Nephron progenitor cell (in vitro differentiated cells): ENCODE measurements around the gene CHST12.
"Not testable (repeated sequence)": the region's sequence is repeated elsewhere in the genome, so short reads cannot be mapped to it uniquely, and the experiment has no call there.

Experiments used
- DNase-seq: peaks from one replicate; pipeline ENCODE4 v3.0.0; 2021
- H3K27ac Mint-ChIP-seq: 2 replicates; pipeline ENCODE4 v1.8.0; 2021; ENCODE audit warnings: mild to moderate bottlenecking, moderate library complexity, mixed read lengths
- H3K27me3 Mint-ChIP-seq: 2 replicates; pipeline ENCODE4 v1.8.0; 2021; ENCODE audit warnings: mild to moderate bottlenecking, low read depth, mixed read lengths; ENCODE audit not compliant: poor library complexity
- H3K36me3 Mint-ChIP-seq: 2 replicates; pipeline ENCODE4 v1.8.0; 2021; ENCODE audit warnings: low read depth, mixed read lengths
- H3K4me1 Mint-ChIP-seq: 2 replicates; pipeline ENCODE4 v1.8.0; 2021; ENCODE audit warnings: mixed read lengths
- H3K4me3 Mint-ChIP-seq: 2 replicates; pipeline ENCODE4 v1.8.0; 2021; ENCODE audit warnings: mild to moderate bottlenecking, moderate library complexity, mixed read lengths
- H3K9me3 Mint-ChIP-seq: 2 replicates; pipeline ENCODE4 v1.8.0; 2021; ENCODE audit warnings: mild to moderate bottlenecking, moderate library complexity, mixed read lengths
- CTCF ChIP-seq: fragments of 200-600 bp; sonication (generic); IDR thresholded peaks from 2 replicates; pipeline ENCODE4 v1.5.0; 2021; ENCODE audit warnings: antibody characterized with exemption

Gene CHST12

GRCh38 chr7:2386964-2387669, 16.3 kb upstream of the CHST12 start:
- no peak for DNase-seq
- Mint-ChIP-seq H3K4me1 (peaks cover 19% of the 10 kb centered on the region), H3K27me3 (no peaks in the 10 kb centered on the region), H3K27ac (no peak overlapping the region), H3K36me3 (no peaks in the 10 kb centered on the region), H3K9me3 (no peaks in the 10 kb centered on the region), H3K4me3 (no peak overlapping the region)
- no peak for TF ChIP-seq CTCF

DNA sequence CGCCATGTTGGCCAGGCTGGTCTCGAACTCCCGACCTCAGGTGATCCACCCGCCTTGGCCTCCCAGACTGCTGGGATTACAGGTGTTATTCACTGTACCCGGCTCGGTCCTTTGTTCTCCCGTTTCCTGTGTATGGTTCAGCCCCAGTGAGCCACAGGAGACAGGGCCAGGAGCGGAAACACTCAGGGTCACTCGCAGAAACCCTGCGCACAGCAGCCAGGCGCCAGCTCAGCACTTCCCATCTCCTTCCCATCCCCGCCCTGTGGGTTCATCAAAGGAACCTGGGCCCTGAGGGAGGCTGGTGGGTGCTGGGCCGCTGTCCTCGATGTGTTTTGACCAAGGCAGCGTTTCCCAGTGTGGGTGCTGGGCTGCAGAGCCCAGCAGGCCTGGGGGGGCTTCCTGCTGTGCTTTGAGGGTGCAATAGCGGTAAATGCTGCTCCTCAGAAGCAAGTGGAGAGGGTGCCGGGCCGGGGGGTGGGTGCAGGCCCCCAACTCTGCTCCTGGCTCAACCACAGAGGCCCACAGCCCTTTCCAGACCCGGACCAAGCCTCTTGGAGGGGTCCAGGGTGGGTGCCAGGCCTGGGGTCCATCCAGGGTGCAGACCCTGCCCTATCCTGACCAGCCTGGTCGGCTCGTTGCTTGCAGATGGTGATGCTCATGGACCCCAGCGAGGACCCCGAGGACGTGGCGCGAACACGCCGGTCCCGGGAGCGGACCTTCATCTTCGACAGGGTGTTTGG, 15.3 kb upstream of the CHST12 start:
- no peak overlapping the region for H3K4me3 Mint-ChIP-seq
- no peaks in the 10 kb centered on the region for H3K27me3 Mint-ChIP-seq
- H3K27ac Mint-ChIP-seq: no peak overlapping the region
- no peak for DNase-seq
- peaks cover 22% of the 10 kb centered on the region for H3K4me1 Mint-ChIP-seq
- no peak for TF ChIP-seq CTCF
- no peaks in the 10 kb centered on the region for H3K36me3 Mint-ChIP-seq
- H3K9me3 Mint-ChIP-seq: no peaks in the 10 kb centered on the region

DNA sequence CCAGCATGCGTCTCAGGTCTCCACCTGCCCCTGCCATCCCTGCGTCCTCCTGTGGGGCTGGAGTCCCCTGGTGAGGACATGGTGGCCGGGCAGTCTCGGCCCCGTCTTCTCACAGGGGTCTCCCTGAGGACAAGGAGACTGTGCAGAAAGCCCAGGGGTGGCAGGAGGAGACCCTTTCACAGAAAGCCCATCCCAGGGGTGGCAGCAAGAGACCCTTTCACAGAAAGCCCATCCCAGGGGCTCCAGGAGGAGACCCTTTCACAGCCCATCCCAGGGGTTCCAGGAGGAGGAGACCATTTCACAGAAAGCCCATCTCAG, 14.8 kb upstream of the CHST12 start:
- Mint-ChIP-seq H3K36me3 (no peaks in the 10 kb centered on the region), H3K4me3 (no peak overlapping the region), H3K27ac (no peak overlapping the region), H3K4me1 (peaks cover 26% of the 10 kb centered on the region), H3K9me3 (no peaks in the 10 kb centered on the region), H3K27me3 (no peaks in the 10 kb centered on the region)
- no peak for DNase-seq
- TF ChIP-seq CTCF: no peak

DNA sequence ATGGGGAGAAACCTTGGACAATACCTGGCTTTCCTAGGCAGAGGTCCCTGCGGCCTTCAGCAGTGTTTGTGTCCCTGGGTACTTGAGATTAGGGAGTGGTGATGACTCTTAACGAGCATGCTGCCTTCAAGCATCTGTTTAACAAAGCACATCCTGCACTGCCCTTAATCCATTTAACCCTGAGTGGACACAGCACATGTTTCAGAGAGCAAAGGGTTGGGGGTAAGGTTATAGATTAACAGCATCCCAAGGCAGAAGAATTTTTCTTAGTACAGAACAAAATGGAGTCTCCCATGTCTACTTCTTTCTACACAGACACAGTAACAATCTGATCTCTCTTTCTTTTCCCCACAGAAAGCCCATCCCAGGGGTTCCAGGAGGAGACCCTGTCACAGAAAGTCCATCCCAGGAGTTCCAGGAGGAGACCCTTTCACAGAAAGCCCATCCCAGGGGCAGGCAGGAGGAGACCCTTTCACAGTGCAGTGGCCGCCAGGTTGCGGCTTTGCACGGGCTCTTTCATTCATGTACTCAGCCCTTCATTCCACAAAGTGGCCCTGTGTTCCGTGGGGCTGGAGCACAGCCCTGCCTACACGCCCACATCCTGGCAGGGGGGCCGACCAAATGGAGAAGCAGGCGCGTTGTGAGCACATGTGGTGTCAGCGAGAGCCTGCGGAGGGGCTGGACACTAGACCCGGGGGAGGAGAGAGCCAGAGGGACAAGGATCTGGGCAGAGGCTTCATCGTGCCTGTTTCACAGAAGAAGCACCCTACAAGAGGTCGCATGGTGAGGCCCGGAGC, 13.2 kb upstream of the CHST12 start:
- H3K27me3 Mint-ChIP-seq, H3K36me3 Mint-ChIP-seq, H3K9me3 Mint-ChIP-seq: not testable (repeated sequence)
- peak overlapping the region; percentile 72 for H3K27ac Mint-ChIP-seq
- peak overlapping the region; percentile 34 for H3K4me3 Mint-ChIP-seq
- DNase-seq: peak; percentile 42
- peaks cover 32% of the 10 kb centered on the region for H3K4me1 Mint-ChIP-seq

GRCh38 chr7:2393706-2394105, 9.7 kb upstream of the CHST12 start:
- Mint-ChIP-seq H3K4me1 (peaks cover 38% of the 10 kb centered on the region), H3K27ac (peak overlapping the region; percentile 46), H3K9me3 (no peaks in the 10 kb centered on the region), H3K4me3 (no peak overlapping the region), H3K36me3 (no peaks in the 10 kb centered on the region), H3K27me3 (no peaks in the 10 kb centered on the region)
- no peak for TF ChIP-seq CTCF
- no peak for DNase-seq

DNA sequence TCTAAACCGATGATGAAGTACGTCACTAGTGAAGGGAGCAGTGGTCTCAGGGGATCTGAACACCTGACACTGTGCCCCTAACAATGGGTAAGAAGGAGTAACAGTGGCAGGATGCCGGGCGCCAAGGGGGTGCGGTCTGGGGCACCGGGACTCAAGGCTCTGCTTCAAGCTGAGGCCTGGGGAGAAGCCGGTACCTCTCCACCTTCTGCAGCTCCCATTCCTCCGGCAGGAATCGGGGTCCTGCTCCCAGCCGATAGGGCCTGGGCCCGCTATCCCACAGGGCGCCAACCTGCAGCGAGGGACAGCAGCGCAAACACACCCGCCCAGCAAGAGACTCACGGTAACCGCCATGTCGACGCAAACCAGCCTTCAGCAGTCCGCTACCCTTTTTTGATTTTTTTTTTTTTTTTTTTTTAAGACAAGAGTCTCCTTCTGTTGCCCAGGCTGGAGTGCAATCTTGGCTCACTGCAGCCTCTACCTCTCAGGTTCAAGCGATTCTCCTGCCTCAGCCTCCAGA, 8.8 kb upstream of the CHST12 start:
- peaks cover 35% of the 10 kb centered on the region for H3K4me1 Mint-ChIP-seq
- no peaks in the 10 kb centered on the region for H3K36me3 Mint-ChIP-seq
- no peak overlapping the region for H3K27ac Mint-ChIP-seq
- H3K4me3 Mint-ChIP-seq: no peak overlapping the region
- H3K9me3 Mint-ChIP-seq: no peaks in the 10 kb centered on the region
- H3K27me3 Mint-ChIP-seq: no peaks in the 10 kb centered on the region
- DNase-seq: no peak
- TF ChIP-seq CTCF: no peak
